Activated CD4-positive, alpha-beta T cell treated with anti-CD3 and anti-CD28 coated beads, Interleukin-10, Interleukin-2, amounts not matched to agents 100 ng/mL and 50 ng/mL, durations not matched to agents 16 hours and 8 hours (primary cell): ENCODE data around the gene SSBP3.
"Not testable (repeated sequence)": the region's sequence is repeated elsewhere in the genome, so short reads cannot be mapped to it uniquely, and the experiment has no call there.

Experiments used
- DNase-seq: peaks from one replicate; pipeline ENCODE4 v3.0.0-alpha.2; 2020

The SSBP3 gene

DNA sequence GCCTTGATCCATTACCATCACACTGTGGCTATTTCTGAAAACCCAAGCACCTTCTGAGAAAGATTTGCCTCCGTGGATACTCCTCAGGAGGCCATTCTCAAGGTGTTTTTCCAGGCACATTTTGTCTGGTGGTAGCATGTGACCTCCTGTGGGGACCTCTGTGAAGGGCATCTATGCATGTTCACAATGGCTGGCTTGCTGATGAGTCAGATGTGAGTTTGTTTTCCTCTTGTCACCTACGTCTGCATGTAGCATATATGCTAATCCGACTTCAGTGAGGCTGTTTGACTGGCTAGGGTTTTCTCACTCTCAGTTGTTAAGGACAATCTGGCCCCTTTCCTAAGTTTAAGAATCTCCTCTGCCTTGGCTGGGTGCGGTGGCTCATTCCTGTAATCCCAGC is 198.3 kb downstream of the SSBP3 start:
- not testable (repeated sequence) for DNase-seq

- DNase-seq, result no peak
These were observed 198.9 kb downstream of the SSBP3 start for GRCh38 chr1:54207287-54207686.

DNA sequence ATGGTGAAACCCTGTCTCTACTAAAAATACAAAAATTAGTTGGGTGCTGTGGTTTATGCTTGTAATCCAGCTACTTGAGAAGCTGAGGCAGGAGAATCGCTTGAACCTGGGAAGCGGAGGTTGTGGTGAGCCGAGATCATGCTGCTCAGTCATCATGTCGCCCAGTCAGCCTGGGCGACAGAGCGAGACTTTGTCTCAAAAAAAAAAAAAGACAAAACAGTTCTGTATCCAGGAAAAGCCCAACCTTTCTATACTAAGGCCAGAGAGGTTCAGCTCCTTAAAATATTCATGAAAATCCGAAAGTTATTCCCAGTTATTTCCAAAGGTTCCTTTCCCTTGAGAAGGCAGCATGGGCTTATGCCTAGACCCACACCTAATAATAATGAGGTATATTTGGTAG is 202.0 kb downstream of the SSBP3 start:
- no peak for DNase-seq

- peak; percentile 21 for DNase-seq
These were observed 205.6 kb downstream of the SSBP3 start for GRCh38 chr1:54200519-54200997.

DNA sequence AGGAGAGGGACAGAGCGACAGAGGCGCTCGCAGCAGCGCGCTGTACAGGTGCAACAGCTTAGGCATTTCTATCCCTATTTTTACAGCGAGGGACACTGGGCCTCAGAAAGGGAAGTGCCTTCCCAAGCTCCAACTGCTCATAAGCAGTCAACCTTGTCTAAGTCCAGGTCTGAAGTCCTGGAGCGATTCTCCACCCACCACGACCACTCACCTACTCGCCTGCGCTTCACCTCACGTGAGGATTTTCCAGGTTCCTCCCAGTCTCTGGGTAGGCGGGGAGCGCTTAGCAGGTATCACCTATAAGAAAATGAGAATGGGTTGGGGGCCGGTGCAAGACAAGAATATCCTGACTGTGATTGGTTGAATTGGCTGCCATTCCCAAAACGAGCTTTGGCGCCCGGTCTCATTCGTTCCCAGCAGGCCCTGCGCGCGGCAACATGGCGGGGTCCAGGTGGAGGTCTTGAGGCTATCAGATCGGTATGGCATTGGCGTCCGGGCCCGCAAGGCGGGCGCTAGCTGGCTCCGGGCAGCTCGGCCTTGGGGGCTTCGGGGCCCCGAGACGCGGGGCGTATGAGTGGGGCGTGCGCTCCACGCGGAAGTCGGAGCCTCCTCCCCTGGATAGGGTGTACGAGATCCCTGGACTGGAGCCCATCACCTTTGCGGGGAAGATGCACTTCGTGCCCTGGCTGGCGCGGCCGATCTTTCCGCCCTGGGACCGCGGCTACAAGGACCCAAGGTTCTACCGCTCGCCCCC is 206.3 kb downstream of the SSBP3 start, which contains the start of the genes CYB5RL and MRPL37:
TSS of gene CYB5RL (minus strand) at position 266 of the 754 bp plus-strand sequence. CDS start 4,414 bp downstream, outside the sequence.
TSS of gene MRPL37 (plus strand) at position 403 of the 754 bp plus-strand sequence. CDS start at position 480, 77 bp downstream.
- peak; percentile 97 for DNase-seq

DNA sequence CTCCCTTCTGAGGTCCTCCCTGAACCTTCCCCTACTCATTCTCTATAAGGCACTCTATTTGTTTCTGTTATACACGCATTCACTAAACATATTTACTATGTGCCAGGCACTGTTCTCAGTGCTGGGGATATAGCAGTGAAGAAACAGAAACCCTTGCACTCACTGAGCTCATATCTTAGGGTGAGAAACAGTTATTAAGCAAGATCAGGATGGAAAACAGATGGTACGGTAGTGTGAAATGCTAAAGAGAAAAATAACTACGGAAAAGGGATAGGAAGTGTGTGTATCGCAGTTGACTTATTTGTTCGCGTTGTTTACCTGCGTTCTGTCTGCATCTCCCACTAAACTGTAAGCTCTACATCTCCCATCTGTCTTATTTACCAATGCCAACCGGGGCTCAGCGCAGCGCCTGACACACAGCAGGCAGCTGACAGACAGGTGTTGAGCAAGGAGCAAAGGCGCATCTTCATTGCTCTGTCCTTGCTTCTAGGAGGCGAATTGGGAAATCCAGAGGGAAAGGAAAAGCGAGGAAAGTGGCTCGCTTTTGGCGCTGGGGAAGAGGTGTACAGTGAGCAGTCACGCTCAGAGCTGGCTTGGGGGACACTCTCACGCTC is 206.9 kb downstream of the SSBP3 start:
- no peak for DNase-seq

GRCh38 chr1:54193453-54193852 is 212.7 kb downstream of the SSBP3 start:
- no peak for DNase-seq

DNA sequence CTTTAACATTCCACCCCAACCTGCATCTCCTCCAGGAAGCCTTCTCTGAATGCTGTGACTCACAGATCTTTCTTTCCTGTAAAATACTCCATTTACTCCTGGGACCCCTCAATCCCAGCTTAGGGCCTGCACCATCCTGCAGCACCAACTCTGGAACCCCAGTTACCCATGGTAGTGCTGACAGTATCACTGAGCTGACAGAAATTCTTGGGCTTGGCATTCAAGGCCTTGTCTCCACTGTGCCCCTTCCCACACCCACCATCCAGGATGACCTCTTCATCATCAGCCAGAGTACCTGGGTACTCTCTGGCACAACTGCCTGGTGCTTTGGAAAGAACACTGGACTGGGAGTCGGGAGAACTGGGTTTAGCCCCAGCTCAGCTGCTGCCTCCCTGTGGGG is 214.7 kb downstream of the SSBP3 start:
- no peak for DNase-seq

GRCh38 chr1:54190526-54190925 is 215.7 kb downstream of the SSBP3 start:
- no peak for DNase-seq

- no peak for DNase-seq
These were observed 217.9 kb downstream of the SSBP3 start for GRCh38 chr1:54188291-54188690.

DNA sequence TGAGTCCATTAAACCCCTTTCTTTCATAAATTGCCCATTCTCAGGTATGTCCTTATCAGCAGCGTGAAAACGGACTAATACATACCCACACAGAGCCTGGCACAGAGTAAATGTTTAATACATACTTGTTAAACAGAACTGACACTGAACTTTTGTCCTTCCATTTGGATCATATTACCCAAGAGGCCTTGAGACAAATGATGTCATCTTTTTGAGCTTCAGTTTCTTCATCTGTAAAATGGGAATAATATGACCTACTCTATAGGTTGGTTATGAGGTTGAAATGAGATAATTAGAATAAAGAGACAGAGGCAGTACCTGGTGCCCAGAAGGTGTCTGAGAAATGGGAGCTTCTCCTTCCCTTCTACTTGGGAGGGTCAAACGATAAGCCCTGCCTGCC is 220.1 kb downstream of the SSBP3 start:
- DNase-seq, result no peak

DNA sequence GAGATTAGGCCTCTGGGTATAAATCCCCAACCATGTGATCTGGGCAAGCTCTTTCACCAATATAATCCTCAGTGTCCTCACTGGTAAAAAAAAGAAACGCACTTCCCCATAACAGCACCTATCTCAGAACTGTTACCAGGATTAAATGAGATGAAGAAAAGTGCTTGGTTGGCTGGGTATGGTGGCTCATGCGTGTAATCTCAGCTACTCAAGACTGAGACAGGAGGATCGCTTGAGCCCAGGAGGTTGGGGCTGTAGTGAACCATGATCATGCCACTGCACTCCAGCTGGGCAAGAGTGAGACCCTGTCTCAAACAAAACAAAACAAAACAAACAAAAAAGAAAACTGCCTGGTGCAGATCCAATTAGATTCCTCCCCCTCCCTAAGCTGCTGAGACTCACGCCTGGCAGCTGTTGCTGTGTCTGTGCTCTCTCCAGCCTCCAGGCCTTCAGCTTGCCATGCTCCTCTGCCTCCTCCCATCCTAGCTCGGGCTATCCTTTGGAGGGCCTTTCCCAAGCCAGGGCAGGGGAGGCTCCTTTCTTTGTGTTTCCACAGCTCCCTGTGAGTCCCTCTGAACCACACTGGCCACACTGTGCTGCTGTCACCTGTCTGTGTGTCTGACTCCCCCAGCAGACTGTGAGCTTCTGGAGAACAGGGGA is 225.4 kb downstream of the SSBP3 start:
- no peak for DNase-seq

DNA sequence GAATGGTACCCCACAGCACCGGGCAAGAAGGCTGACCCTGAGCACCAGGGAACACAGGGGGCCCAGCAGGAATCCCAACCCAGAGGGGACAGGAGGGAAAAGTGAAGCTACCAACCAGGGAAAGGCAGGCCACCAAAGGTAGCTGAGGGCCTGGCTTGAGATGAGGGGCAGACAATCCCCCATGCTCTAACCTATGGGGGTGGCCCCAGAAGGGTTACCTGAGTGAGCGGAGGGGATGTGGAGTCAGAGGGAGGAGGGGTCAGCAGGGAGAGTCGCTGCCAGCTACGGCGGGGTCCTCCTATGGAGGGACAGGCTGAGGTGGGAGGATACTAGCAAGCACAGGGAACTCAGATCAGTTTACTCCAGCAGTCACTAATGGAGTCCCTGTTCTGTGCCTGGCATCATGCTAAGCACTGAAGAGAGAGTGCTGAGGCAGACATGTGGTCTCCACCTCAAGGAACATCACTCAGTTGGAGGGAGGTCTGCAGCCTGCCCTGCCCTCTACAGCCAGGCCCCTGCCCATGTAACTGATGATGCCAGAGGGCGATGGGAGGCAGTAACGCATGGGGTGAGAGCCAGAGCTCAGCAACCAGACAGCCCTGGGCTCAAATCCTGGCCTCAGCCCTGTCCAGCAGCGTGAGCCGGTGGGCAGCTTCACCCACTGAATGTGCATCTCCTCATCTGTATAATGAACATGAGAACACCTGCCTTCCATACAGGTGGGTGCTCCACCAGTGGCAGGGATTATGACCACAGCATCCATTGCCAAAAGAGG is 227.7 kb downstream of the SSBP3 start:
- no peak for DNase-seq

GRCh38 chr1:54177726-54178125 is 228.5 kb downstream of the SSBP3 start:
- no peak for DNase-seq

GRCh38 chr1:54176621-54177327 is 229.4 kb downstream of the SSBP3 start:
- DNase-seq, result no peak
